Stimulated activated CD8-positive, alpha-beta memory T cell treated with anti-CD3 and anti-CD28 coated beads, Interleukin-7, amount 100 ng/mL, for 4 hours (primary cell): ENCODE results near the gene TMED8.
"Not testable (repeated sequence)": the region's sequence is repeated elsewhere in the genome, so short reads cannot be mapped to it uniquely, and the experiment has no call there.

Source experiments
- DNase-seq, 2 donors: peaks; one replicate each; pipeline ENCODE4 v3.0.0-alpha.2; 2020; ENCODE audit warnings: low read depth in 2 of 2

The TMED8 gene

GRCh38 chr14:77364146-77364545 lies 12.7 kb downstream of the TMED8 start:
- no peak for DNase-seq

DNA sequence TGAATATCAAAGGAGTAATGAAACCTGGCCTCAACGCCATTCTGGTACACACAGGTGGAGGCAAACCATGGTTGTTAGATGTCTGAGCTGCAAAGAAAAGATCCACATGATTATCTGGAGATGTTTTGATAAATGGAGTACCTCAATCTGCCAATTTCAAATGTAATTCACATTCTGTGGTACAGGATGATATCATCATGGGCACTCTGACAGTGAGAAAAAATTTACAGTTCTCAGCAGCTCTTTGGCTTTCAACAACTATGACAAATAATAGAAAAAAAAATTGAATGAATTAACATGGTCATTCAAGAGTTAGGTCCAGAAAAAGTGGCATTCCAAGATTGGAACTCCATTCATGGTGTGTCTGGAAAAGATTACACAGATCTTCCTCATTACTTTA lies 17.3 kb downstream of the TMED8 start:
- no peak for DNase-seq

GRCh38 chr14:77356899-77357298 lies 20.0 kb downstream of the TMED8 start:
- DNase-seq: no peak

- no peak for DNase-seq
These were observed 21.1 kb downstream of the TMED8 start for GRCh38 chr14:77355811-77356210.

DNA sequence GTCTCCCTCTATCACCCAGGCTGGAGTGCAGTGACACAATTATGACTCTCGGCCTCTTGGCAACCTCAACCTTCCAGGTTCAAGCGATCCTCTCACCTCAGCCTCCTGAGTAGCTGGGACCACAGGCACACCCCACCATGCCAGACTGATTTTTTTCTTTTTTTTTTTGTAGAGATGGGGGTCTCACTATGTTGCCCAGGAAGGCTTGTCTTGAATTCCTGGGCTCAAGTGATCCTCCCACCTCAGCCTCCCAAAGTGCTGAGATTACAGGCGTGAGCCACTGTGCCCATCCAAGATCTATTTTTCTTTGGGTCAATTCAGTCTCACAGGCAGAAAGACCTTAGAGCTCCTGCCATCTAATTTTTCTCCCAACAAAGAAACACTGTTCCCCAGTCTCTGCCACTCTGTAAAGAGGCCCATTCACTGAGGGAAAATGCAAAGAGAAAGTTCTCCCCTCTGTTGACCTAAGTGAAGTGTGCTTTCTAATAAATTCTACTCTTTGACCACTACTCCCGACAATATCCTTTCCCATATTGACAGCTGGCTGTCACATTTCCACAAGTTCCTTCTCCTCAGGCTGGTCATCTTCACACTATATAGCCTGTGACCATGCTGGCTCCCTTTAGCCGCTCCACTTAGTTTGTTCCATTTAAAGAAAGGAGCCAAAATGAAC lies 23.3 kb downstream of the TMED8 start:
- no peak for DNase-seq

- DNase-seq: no peak
These were observed 29.1 kb downstream of the TMED8 start for GRCh38 chr14:77347751-77348150.

GRCh38 chr14:77346495-77346894 lies 30.4 kb downstream of the TMED8 start:
- DNase-seq: no peak

GRCh38 chr14:77344377-77344996 lies 32.4 kb downstream of the TMED8 start:
- DNase-seq: no peak

GRCh38 chr14:77343662-77344061 lies 33.2 kb downstream of the TMED8 start:
- no peak for DNase-seq

DNA sequence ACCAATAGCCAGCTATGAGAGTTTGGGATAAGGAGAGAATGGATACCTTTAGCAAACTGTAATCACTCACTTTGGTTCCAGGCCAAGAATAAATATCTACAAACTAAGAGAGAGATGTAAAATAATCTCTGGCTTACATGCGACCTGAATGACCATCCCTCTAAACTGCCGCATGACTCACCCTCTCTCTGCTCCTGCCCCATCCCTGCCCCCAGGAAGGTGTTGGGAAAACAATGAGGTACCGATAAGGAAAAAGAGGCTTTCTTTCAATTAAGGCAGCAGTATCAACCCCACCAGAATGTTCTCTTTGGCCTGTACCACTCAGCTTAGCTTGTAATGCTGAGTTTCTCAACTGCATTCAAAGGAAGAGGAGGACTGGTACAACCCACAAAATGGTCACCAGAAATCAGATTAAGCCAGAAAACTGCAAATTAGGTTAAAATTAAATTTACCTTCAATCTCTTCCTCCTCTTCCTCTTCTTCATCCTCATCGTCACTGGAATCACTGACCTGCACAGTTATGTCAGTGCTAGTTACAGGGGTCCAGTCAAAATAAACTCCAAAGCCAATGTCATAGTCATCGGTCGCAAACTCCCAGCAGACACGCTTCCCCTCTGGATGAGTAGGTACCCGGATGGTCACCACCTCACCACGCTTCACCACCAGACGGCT lies 34.0 kb downstream of the TMED8 start:
- no peak for DNase-seq

GRCh38 chr14:77340389-77340788 lies 36.5 kb downstream of the TMED8 start:
- DNase-seq: no peak

- DNase-seq: no peak
These were observed 37.5 kb downstream of the TMED8 start for GRCh38 chr14:77339407-77339806.

- no peak for DNase-seq
These were observed 38.6 kb downstream of the TMED8 start for GRCh38 chr14:77338302-77338701.

- no peak for DNase-seq
These were observed 39.0 kb downstream of the TMED8 start for GRCh38 chr14:77337880-77338279.

GRCh38 chr14:77337255-77337654 lies 39.6 kb downstream of the TMED8 start:
- not testable (repeated sequence) for DNase-seq

DNA sequence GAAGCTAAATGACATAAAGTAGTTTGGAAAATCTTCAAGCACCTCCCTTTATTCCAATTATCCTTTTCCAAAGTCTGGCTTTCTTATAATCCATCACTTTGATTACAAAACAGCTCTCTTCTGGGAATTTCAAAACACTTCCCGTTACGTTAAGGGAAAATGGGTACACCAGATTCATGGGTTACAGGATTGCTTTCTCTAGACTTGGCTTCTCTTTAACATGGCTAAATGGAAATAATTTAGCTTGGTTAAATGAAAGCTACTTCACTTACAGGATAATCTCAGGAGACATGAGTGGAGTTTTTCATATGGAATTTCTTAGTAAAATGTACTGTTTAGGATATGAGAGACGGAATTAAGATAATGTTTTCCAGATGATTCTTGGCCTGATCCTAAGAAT lies 41.3 kb downstream of the TMED8 start:
- no peak for DNase-seq

DNA sequence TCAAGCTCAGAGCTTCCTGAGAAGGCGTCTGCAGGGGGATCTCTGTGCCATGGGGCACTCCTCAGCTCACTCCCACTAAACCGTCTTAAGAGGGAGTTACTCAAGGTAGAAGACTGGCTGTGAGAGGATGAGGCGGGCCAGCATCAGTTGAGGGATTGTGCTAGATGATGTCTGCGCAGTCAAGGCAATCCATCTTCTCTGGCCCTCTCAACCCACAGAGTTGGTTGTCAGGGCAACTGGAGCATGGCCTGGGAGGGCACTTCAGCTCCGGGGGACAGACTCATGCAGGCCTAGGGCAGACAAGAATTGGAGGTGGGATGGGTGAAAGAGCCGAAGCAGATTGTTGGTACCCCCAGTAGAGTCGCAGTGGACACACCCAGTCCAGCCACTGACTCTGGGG lies 47.0 kb downstream of the TMED8 start:
- no peak for DNase-seq

- DNase-seq: no peak
These were observed 49.8 kb downstream of the TMED8 start for GRCh38 chr14:77327111-77327510.

GRCh38 chr14:77325746-77326094 lies 51.2 kb downstream of the TMED8 start:
- no peak for DNase-seq

DNA sequence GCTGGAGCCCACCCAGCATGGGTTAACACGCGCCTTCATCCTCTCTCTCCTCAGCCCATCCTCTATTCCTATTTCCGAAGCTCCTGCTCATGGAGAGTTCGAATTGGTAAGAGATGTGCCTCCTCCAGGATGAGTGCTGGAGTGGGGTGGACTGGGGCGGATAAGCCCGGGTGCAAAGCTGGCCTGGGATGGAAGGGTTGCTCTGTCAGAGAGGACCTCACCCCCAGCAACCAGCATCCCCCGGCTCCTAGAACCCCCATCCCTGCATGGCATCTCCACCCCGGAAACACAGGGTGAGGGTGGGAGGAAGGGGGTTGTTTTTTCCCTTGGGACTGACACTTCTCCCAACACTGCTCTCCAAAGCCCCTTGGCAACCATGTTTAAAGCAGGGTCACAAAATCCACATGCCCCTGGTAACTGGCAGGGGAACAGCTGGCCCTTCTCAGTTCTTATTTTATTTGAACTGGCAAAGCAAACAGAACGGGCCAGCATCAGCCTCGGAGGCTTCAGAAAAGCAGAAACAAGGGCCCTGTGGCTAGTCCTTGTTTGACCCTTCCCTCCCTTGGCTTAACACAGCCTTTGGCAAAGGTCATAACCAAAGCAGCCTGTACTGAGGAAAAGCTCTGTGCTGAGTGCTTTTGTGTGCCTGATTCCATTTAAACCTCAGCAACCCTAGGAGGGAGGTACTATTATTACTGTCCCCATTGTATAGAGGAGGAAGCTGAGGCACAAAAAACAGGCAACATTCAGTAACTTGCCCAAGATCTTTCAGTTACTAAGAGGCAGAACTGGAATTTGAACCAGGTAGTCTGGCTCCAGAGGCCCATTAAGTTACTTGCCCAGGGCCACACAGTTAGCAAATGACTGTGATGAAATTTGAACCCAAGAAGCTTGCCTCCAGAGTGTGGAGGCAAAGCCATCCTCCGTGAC lies 51.8 kb downstream of the TMED8 start:
- DNase-seq: no peak

DNA sequence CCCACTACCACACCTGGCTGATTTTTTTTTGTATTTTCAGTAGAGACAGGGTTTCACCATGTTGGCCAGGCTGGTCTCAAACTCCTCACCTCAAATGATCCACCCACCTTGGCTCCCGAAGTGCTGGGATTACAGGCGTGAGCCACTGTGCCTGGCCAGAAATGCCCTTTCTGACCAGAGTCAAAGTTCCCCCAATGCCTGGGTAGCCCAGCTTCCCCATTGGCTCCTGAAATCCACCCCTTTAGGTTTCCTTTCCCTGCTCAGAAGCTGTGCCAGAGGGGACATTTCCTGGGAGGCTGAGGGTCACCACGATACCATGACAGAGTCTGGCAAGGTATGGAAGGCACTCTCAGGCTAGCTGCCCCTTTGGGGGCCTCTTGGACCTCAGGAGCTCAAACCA lies 52.6 kb downstream of the TMED8 start:
- DNase-seq: no peak

DNA sequence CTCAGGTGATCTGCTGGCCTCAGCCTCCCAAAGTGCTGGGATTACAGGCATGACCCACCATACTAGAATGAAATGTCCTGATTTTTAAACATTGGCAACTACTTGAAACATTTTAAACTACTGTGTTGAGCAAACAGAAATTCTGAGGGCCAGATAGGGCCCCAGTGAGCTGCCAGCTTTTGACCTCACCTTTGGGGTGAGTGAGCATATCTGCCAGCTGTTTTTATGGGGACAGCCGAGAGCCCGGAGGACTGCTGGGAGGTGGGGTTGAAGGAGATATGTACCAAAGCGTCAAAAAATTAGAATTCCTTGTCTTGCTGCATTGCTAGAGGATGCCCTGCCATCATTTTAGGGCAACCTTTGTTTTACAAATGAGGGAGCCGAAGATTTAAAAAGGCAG lies 53.3 kb downstream of the TMED8 start:
- DNase-seq: no peak
